WTC11 (cell line): ENCODE data around the gene FGD2. TPM values are rescaled to one million over a fixed set of nuclear protein-coding genes. Genes with fewer than 3 reads are reported as not detected.

ENCODE experiments used
- ATAC-seq: fragments of 200-7000 bp; cut with Tn5 transposase; 2 replicates; pipeline ENCODE4 v1.10.0; 2021; ENCODE audit warnings: mild to moderate bottlenecking, moderate library complexity
- CTCF ChIA-PET: fragments of 300-600 bp; sonication (Branson Sonifier 250); formaldehyde crosslinking; loops from one replicate; lab custom pipeline; 2021; ENCODE audit warnings: antibody characterized with exemption; lab: Charles Lee
- POLR2A ChIA-PET: fragments of 350-600 bp; sonication (Branson Sonifier 250); formaldehyde crosslinking; loops from one replicate; lab custom pipeline; 2021; ENCODE audit warnings: antibody characterized with exemption; lab: Charles Lee
- DNase-seq: peaks from one replicate; pipeline ENCODE4 v3.0.0; 2021; ENCODE audit warnings: low spot score
- H3K27ac Mint-ChIP-seq: 2 replicates; pipeline ENCODE4 v1.8.0; 2021; ENCODE audit warnings: mixed read lengths
- H3K27me3 Mint-ChIP-seq: 2 replicates; pipeline ENCODE4 v1.8.0; 2021; ENCODE audit warnings: low read depth, mild to moderate bottlenecking, moderate library complexity, mixed read lengths
- H3K36me3 Mint-ChIP-seq: 2 replicates; pipeline ENCODE4 v1.8.0; 2021; ENCODE audit warnings: mixed read lengths
- H3K4me1 Mint-ChIP-seq: 2 replicates; pipeline ENCODE4 v1.8.0; 2022; ENCODE audit warnings: mixed read lengths
- H3K4me3 Mint-ChIP-seq: 2 replicates; pipeline ENCODE4 v1.8.0; 2021; ENCODE audit warnings: mild to moderate bottlenecking, moderate library complexity, mixed read lengths
- H3K9me3 Mint-ChIP-seq: 2 replicates; pipeline ENCODE4 v1.8.0; 2021; ENCODE audit warnings: mixed read lengths
- ARID4B ChIP-seq: sonication (generic); formaldehyde crosslinking; IDR thresholded peaks from 2 replicates; pipeline ENCODE4 v1.8.0; 2023; ENCODE audit warnings: missing genetic modification reagents, mild to moderate bottlenecking, borderline replicate concordance
- ATF2 ChIP-seq: sonication (generic); formaldehyde crosslinking; IDR thresholded peaks from 2 replicates; pipeline ENCODE4 v1.8.1; 2022; ENCODE audit warnings: low read depth, missing genetic modification reagents, borderline replicate concordance
- ATF6 ChIP-seq: sonication (generic); formaldehyde crosslinking; IDR thresholded peaks from 2 replicates; pipeline ENCODE4 v1.8.1; 2023; ENCODE audit warnings: mild to moderate bottlenecking, missing genetic modification reagents
- CDX4 ChIP-seq: fragments of 250-450 bp; sonication (Bioruptor Pico); IDR thresholded peaks from 2 replicates; pipeline ENCODE4 v1.9.0; 2021; ENCODE audit warnings: moderate library complexity, mild to moderate bottlenecking, inconsistent platforms, borderline replicate concordance
- E2F4 ChIP-seq: sonication (generic); formaldehyde crosslinking; IDR thresholded peaks from 2 replicates; pipeline ENCODE4 v1.8.1; 2022; ENCODE audit warnings: low read depth, mild to moderate bottlenecking, moderate library complexity, missing genetic modification reagents, borderline replicate concordance
- EMX1 ChIP-seq: fragments of 250-450 bp; sonication (Bioruptor Pico); IDR thresholded peaks from 2 replicates; pipeline ENCODE4 v1.8.0; 2021; ENCODE audit warnings: mild to moderate bottlenecking
- ETV6 ChIP-seq: sonication (generic); formaldehyde crosslinking; IDR thresholded peaks from 2 replicates; pipeline ENCODE4 v1.8.1; 2022; ENCODE audit warnings: mild to moderate bottlenecking, missing genetic modification reagents
- IRF2 ChIP-seq: sonication (generic); formaldehyde crosslinking; IDR thresholded peaks from 2 replicates; pipeline ENCODE4 v1.8.0; 2022; ENCODE audit warnings: low read depth, missing genetic modification reagents, borderline replicate concordance
- JAZF1 ChIP-seq: fragments of 250-450 bp; sonication (Bioruptor Pico); IDR thresholded peaks from 2 replicates; pipeline ENCODE4 v1.9.0; 2021; ENCODE audit warnings: moderate library complexity, mild to moderate bottlenecking, inconsistent platforms
- MAX ChIP-seq: sonication (generic); formaldehyde crosslinking; IDR thresholded peaks from 2 replicates; pipeline ENCODE4 v1.8.0; 2022; ENCODE audit warnings: mild to moderate bottlenecking, missing genetic modification reagents
- NFE2L1 ChIP-seq: sonication (generic); formaldehyde crosslinking; IDR thresholded peaks from 2 replicates; pipeline ENCODE4 v1.8.1; 2023; ENCODE audit warnings: missing genetic modification reagents
- NFYB ChIP-seq: sonication (generic); formaldehyde crosslinking; conservative IDR thresholded peaks from 2 replicates; pipeline ENCODE4 v1.8.0; 2022; ENCODE audit warnings: low read depth, missing genetic modification reagents
- RORB ChIP-seq: fragments of 250-450 bp; sonication (Bioruptor Pico); IDR thresholded peaks from 2 replicates; pipeline ENCODE4 v1.9.0; 2021; ENCODE audit warnings: mild to moderate bottlenecking
- SP1 ChIP-seq: sonication (generic); formaldehyde crosslinking; conservative IDR thresholded peaks from 2 replicates; pipeline ENCODE4 v1.8.1; 2022; ENCODE audit warnings: missing genetic modification reagents
- TCF7 ChIP-seq: sonication (generic); formaldehyde crosslinking; IDR thresholded peaks from 2 replicates; pipeline ENCODE4 v1.8.0; 2022; ENCODE audit warnings: mild to moderate bottlenecking, low read depth, missing genetic modification reagents, moderate library complexity
- TEAD4 ChIP-seq: sonication (generic); formaldehyde crosslinking; IDR thresholded peaks from 2 replicates; pipeline ENCODE4 v1.8.0; 2022; ENCODE audit warnings: mild to moderate bottlenecking, missing genetic modification reagents
- ZNF219 ChIP-seq: sonication (generic); formaldehyde crosslinking; IDR thresholded peaks from 2 replicates; pipeline ENCODE4 v1.8.0; 2023; ENCODE audit warnings: missing genetic modification reagents, mild to moderate bottlenecking, borderline replicate concordance
- total RNA-seq: library from RNA; stranded (reverse); gene quantifications from 3 replicates; pipeline ENCODE4 v1.2.3, GENCODE V29; 2021

The FGD2 gene
- total RNA-seq, 1 experiment from 2014 or later = 0.31 TPM

- Mint-ChIP-seq H3K4me3 (no peak overlapping the region), H3K9me3 (no peaks in the 10 kb centered on the region), H3K36me3 (no peaks in the 10 kb centered on the region), H3K27me3 (no peaks in the 10 kb centered on the region), H3K4me1 (0 out of 2 replicates have a peak, but pooled peaks cover under 1% of the 10 kb centered on the region), H3K27ac (no peak overlapping the region)
- ATAC-seq (no peak), DNase-seq (no peak)
- CTCF ChIA-PET = interaction anchor here (1.0 to 2.3 kb wide), 3 partner anchors 10 to 201 kb away, joined by 3 to 9 read pairs (median 6); no protein-coding TSS in a partner anchor
- POLR2A ChIA-PET = no interaction called here
- TF ChIP-seq NFE2L1 (CRISPR knock-in tag) (no peak), ARID4B (CRISPR knock-in tag) (no peak), ZNF219 (CRISPR knock-in tag) (no peak), ATF6 (CRISPR knock-in tag) (no peak), CDX4 (CRISPR knock-in tag) (no peak), JAZF1 (CRISPR knock-in tag) (no peak), SP1 (CRISPR knock-in tag) (no peak), E2F4 (CRISPR knock-in tag) (no peak), MAX (CRISPR knock-in tag) (no peak), IRF2 (CRISPR knock-in tag) (no peak), ATF2 (no peak), TCF7 (CRISPR knock-in tag) (no peak), NFYB (CRISPR knock-in tag) (no peak), RORB (CRISPR knock-in tag) (no peak), ETV6 (no peak), TEAD4 (CRISPR knock-in tag) (no peak), EMX1 (CRISPR knock-in tag) (no peak)
Measured at GRCh38 chr6:37008484-37009465, 3.3 kb downstream of the FGD2 start.
